ENCODE measurements around the gene MED27. TPM values are rescaled to one million over a fixed set of nuclear protein-coding genes. Genes with fewer than 3 reads are reported as not detected.

Gene MED27
- total RNA-seq, 1 donor from 2014 or later, result 25.1 TPM

GRCh38 chr9:131827821-131828369, 251.8 kb downstream of the MED27 start:
- Mint-ChIP-seq H3K27ac (no peak overlapping the region), H3K4me1 (ENCODE audit: low read depth) (no peaks in the 10 kb centered on the region), H3K27me3 (peaks cover 26% of the 10 kb centered on the region), H3K4me3 (ENCODE audit: low read depth) (no peak overlapping the region), H3K36me3 (ENCODE audit: insufficient read depth) (no peaks in the 10 kb centered on the region), H3K9me3 (ENCODE audit: low read depth) (no peaks in the 10 kb centered on the region)
- TF ChIP-seq CTCF (IDR thresholded peaks at IDR 0.05; ENCODE audit: unreplicated experiment), result no peak
- no peak for DNase-seq (ENCODE audit: low spot score, unreplicated experiment)

- TF ChIP-seq CTCF (IDR thresholded peaks at IDR 0.05; ENCODE audit: unreplicated experiment), result no peak
- no peaks in the 10 kb centered on the region for H3K36me3 Mint-ChIP-seq (ENCODE audit: insufficient read depth)
- no peaks in the 10 kb centered on the region for H3K4me1 Mint-ChIP-seq (ENCODE audit: low read depth)
- no peak overlapping the region for H3K4me3 Mint-ChIP-seq (ENCODE audit: low read depth)
- H3K27ac Mint-ChIP-seq, result no peak overlapping the region
- H3K9me3 Mint-ChIP-seq (ENCODE audit: low read depth), result no peaks in the 10 kb centered on the region
- DNase-seq (ENCODE audit: low spot score, unreplicated experiment), result no peak
- H3K27me3 Mint-ChIP-seq, result peaks cover 22% of the 10 kb centered on the region
Observed at GRCh38 chr9:131826966-131827525, 252.6 kb downstream of the MED27 start.

DNA sequence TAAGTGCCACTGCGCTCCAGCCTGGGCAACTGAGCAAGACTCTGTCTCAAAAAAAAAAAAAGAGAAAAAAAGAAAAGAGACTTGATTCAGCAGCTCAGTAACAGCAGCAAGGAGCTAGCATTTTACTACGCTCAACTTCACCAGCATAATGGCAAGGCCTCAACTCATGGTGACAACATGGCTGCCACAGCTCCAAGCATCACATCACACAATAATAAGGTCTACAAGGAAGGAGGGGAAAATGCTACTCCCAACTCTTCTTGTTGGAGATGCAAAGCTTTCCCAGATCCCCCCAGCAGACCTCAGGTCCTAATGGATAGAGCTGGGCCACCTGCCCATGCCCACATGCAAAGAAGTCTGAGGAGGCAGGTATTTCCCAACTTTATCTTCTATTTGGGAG, 253.6 kb downstream of the MED27 start:
- H3K27ac Mint-ChIP-seq, result no peak overlapping the region
- H3K4me3 Mint-ChIP-seq (ENCODE audit: low read depth), result no peak overlapping the region
- no peak for TF ChIP-seq CTCF (IDR thresholded peaks at IDR 0.05; ENCODE audit: unreplicated experiment)
- no peaks in the 10 kb centered on the region for H3K9me3 Mint-ChIP-seq (ENCODE audit: low read depth)
- no peaks in the 10 kb centered on the region for H3K4me1 Mint-ChIP-seq (ENCODE audit: low read depth)
- H3K36me3 Mint-ChIP-seq (ENCODE audit: insufficient read depth), result no peaks in the 10 kb centered on the region
- H3K27me3 Mint-ChIP-seq, result peaks cover 22% of the 10 kb centered on the region
- DNase-seq (ENCODE audit: low spot score, unreplicated experiment), result no peak

DNA sequence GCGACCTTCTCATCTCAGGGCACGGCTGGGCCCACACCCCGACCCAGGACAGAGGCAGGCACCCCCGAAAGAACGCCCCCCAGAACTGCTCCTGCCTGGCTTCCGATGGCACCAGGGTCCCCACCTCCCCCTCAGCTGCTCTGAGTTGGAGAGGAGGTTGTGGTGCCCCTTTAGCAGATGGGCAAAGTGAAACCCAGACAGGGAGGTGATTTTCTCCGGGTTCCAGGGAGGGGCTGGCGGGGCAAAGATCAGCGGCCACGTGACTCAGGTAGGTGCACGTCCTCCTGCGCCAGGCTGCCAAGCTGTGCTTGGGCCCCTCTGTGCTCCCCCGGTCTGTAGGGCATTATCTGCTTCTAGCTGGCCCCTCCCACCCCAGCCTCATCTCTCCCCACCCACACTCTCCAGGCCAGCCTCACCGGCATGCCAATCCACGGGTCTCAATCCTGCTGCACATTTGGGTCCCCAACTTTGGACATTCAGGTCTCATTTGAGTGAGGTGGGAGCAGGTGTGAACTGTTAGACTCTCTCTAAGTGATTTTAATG, 254.6 kb downstream of the MED27 start:
- no peak for DNase-seq (ENCODE audit: low spot score, unreplicated experiment)
- Mint-ChIP-seq H3K9me3 (ENCODE audit: low read depth) (no peaks in the 10 kb centered on the region), H3K4me1 (ENCODE audit: low read depth) (no peaks in the 10 kb centered on the region), H3K36me3 (ENCODE audit: insufficient read depth) (no peaks in the 10 kb centered on the region), H3K4me3 (ENCODE audit: low read depth) (no peak overlapping the region), H3K27ac (no peak overlapping the region), H3K27me3 (peaks cover 22% of the 10 kb centered on the region)
- TF ChIP-seq CTCF (IDR thresholded peaks at IDR 0.05; ENCODE audit: unreplicated experiment), result no peak

DNA sequence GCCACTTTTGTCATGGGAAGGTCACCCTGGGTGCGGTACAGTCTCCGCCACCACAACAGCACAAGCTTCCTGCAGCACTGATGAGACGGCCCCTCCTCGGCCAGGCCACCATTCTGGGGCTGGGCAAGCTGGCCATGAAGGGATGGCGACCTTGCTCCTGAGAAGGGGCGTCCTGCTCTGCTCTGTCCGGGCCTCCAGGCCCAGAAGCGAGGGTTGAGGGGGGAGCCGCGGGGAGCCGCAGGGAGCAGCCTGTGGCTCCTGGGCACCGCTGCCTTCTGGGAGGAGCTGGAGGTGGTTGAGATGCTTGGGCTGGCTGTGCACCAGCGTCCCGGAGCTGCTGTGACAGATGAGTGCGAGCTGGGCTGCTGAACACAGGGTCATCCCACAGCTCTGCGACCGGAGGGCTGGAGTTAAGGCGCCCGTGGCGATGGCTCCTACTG, 255.5 kb downstream of the MED27 start:
- no peaks in the 10 kb centered on the region for H3K9me3 Mint-ChIP-seq (ENCODE audit: low read depth)
- H3K4me3 Mint-ChIP-seq (ENCODE audit: low read depth), result no peak overlapping the region
- H3K36me3 Mint-ChIP-seq (ENCODE audit: insufficient read depth), result no peaks in the 10 kb centered on the region
- peaks cover 22% of the 10 kb centered on the region for H3K27me3 Mint-ChIP-seq
- DNase-seq (ENCODE audit: low spot score, unreplicated experiment), result no peak
- no peak overlapping the region for H3K27ac Mint-ChIP-seq
- TF ChIP-seq CTCF (IDR thresholded peaks at IDR 0.05; ENCODE audit: unreplicated experiment), result no peak
- H3K4me1 Mint-ChIP-seq (ENCODE audit: low read depth), result no peaks in the 10 kb centered on the region

Measured in progenitor cell of endocrine pancreas (in vitro differentiated cells).